Measurements from ENCODE around the gene UBE2E2. TPM values are rescaled to one million over a fixed set of nuclear protein-coding genes. Genes with fewer than 3 reads are reported as not detected.

UBE2E2 gene
- total and polyA plus RNA-seq, 2 of the 13 experiments (the other 11 are each of a cell fraction or from before 2014, with no cell fraction given) = 0.77 to 1.5 TPM

DNA sequence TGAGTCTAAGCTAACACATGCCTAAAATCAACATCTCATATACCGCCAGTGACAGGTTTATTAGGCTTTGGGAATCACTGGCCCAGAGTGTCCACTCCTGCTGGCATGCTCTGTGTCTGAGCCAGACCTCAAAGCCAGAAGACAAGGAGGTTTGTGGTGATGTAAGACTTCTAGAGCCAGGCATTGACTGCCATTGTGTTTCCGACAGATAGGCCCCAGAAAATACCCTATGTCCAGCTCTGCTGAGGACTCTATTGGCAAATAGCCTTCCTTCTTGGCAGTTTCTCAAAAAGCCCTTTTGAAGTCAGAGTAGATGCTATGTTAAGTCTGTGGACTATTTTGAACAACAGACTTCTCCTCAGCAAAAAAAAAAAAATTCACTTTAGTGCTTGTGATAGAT lies 420.7 kb downstream of the UBE2E2 start (continued):
- TF ChIP-seq, protein P1, sequence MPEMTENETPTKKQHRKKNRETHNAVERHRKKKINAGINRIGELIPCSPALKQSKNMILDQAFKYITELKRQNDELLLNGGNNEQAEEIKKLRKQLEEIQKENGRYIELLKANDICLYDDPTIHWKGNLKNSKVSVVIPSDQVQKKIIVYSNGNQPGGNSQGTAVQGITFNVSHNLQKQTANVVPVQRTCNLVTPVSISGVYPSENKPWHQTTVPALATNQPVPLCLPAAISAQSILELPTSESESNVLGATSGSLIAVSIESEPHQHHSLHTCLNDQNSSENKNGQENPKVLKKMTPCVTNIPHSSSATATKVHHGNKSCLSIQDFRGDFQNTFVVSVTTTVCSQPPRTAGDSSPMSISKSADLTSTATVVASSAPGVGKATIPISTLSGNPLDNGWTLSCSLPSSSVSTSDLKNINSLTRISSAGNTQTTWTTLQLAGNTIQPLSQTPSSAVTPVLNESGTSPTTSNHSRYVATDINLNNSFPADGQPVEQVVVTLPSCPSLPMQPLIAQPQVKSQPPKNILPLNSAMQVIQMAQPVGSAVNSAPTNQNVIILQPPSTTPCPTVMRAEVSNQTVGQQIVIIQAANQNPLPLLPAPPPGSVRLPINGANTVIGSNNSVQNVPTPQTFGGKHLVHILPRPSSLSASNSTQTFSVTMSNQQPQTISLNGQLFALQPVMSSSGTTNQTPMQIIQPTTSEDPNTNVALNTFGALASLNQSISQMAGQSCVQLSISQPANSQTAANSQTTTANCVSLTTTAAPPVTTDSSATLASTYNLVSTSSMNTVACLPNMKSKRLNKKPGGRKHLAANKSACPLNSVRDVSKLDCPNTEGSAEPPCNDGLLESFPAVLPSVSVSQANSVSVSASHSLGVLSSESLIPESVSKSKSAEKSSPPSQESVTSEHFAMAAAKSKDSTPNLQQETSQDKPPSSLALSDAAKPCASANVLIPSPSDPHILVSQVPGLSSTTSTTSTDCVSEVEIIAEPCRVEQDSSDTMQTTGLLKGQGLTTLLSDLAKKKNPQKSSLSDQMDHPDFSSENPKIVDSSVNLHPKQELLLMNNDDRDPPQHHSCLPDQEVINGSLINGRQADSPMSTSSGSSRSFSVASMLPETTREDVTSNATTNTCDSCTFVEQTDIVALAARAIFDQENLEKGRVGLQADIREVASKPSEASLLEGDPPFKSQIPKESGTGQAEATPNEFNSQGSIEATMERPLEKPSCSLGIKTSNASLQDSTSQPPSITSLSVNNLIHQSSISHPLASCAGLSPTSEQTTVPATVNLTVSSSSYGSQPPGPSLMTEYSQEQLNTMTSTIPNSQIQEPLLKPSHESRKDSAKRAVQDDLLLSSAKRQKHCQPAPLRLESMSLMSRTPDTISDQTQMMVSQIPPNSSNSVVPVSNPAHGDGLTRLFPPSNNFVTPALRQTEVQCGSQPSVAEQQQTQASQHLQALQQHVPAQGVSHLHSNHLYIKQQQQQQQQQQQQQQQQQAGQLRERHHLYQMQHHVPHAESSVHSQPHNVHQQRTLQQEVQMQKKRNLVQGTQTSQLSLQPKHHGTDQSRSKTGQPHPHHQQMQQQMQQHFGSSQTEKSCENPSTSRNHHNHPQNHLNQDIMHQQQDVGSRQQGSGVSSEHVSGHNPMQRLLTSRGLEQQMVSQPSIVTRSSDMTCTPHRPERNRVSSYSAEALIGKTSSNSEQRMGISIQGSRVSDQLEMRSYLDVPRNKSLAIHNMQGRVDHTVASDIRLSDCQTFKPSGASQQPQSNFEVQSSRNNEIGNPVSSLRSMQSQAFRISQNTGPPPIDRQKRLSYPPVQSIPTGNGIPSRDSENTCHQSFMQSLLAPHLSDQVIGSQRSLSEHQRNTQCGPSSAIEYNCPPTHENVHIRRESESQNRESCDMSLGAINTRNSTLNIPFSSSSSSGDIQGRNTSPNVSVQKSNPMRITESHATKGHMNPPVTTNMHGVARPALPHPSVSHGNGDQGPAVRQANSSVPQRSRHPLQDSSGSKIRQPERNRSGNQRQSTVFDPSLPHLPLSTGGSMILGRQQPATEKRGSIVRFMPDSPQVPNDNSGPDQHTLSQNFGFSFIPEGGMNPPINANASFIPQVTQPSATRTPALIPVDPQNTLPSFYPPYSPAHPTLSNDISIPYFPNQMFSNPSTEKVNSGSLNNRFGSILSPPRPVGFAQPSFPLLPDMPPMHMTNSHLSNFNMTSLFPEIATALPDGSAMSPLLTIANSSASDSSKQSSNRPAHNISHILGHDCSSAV (CRISPR knock-in tag; IDR thresholded peaks at IDR 0.05; ENCODE audit: borderline replicate concordance) = no peak
- no peak for TF ChIP-seq ZNF558 (CRISPR knock-in tag; IDR thresholded peaks at IDR 0.05; ENCODE audit: borderline replicate concordance)
- no peak for TF ChIP-seq ZNF441 (CRISPR knock-in tag; IDR thresholded peaks at IDR 0.05; ENCODE audit: borderline replicate concordance)
- TF ChIP-seq, protein P2, sequence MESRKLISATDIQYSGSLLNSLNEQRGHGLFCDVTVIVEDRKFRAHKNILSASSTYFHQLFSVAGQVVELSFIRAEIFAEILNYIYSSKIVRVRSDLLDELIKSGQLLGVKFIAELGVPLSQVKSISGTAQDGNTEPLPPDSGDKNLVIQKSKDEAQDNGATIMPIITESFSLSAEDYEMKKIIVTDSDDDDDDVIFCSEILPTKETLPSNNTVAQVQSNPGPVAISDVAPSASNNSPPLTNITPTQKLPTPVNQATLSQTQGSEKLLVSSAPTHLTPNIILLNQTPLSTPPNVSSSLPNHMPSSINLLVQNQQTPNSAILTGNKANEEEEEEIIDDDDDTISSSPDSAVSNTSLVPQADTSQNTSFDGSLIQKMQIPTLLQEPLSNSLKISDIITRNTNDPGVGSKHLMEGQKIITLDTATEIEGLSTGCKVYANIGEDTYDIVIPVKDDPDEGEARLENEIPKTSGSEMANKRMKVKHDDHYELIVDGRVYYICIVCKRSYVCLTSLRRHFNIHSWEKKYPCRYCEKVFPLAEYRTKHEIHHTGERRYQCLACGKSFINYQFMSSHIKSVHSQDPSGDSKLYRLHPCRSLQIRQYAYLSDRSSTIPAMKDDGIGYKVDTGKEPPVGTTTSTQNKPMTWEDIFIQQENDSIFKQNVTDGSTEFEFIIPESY (CRISPR knock-in tag; IDR thresholded peaks at IDR 0.05) = no peak
- TF ChIP-seq, protein P3, sequence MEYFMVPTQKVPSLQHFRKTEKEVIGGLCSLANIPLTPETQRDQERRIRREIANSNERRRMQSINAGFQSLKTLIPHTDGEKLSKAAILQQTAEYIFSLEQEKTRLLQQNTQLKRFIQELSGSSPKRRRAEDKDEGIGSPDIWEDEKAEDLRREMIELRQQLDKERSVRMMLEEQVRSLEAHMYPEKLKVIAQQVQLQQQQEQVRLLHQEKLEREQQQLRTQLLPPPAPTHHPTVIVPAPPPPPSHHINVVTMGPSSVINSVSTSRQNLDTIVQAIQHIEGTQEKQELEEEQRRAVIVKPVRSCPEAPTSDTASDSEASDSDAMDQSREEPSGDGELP (IDR thresholded peaks at IDR 0.05; ENCODE audit: borderline replicate concordance, low read depth) = no peak
- TF ChIP-seq FOXA3 (CRISPR knock-in tag; IDR thresholded peaks at IDR 0.05) = no peak
- TF ChIP-seq, protein P4, sequence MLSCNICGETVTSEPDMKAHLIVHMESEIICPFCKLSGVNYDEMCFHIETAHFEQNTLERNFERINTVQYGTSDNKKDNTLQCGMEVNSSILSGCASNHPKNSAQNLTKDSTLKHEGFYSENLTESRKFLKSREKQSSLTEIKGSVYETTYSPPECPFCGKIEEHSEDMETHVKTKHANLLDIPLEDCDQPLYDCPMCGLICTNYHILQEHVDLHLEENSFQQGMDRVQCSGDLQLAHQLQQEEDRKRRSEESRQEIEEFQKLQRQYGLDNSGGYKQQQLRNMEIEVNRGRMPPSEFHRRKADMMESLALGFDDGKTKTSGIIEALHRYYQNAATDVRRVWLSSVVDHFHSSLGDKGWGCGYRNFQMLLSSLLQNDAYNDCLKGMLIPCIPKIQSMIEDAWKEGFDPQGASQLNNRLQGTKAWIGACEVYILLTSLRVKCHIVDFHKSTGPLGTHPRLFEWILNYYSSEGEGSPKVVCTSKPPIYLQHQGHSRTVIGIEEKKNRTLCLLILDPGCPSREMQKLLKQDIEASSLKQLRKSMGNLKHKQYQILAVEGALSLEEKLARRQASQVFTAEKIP (CRISPR knock-in tag; IDR thresholded peaks at IDR 0.05; ENCODE audit: borderline replicate concordance) = no peak
- TF ChIP-seq, protein P5, sequence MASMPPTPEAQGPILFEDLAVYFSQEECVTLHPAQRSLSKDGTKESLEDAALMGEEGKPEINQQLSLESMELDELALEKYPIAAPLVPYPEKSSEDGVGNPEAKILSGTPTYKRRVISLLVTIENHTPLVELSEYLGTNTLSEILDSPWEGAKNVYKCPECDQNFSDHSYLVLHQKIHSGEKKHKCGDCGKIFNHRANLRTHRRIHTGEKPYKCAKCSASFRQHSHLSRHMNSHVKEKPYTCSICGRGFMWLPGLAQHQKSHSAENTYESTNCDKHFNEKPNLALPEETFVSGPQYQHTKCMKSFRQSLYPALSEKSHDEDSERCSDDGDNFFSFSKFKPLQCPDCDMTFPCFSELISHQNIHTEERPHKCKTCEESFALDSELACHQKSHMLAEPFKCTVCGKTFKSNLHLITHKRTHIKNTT (CRISPR knock-in tag; IDR thresholded peaks at IDR 0.05) = no peak
- TF ChIP-seq NKX3-1 (CRISPR knock-in tag; IDR thresholded peaks at IDR 0.05) = no peak
- no peak for TF ChIP-seq RFXANK (CRISPR knock-in tag; IDR thresholded peaks at IDR 0.05)
- TF ChIP-seq SMAD1 (CRISPR knock-in tag; IDR thresholded peaks at IDR 0.05; ENCODE audit: borderline replicate concordance, low read depth) = no peak
- no peak for TF ChIP-seq ELF1 (CRISPR knock-in tag; IDR thresholded peaks at IDR 0.05)
- TF ChIP-seq SCMH1 (CRISPR knock-in tag; IDR thresholded peaks at IDR 0.05; ENCODE audit: borderline replicate concordance) = no peak

Measured in HepG2 (cell line).